ENCODE results near the gene FBXO45.

DNA sequence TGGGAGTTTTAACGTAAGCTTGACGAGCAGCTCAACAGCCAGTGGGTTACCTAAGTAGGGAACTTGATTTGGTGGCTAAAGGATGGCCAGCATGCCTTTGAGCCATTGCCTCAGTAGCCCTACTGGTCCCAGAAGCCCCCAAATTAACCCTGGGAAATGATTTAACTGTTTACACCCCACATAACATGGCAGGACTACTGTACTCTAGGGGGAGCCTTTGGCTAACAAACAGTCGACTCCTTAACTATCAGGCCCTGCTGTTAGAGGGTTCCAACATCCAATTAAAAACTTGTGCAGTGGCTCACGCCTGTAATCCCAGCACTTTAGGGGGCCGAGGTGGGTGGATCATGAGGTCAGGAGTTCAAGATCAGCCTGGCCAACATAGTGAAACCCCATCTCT, 43.9 kb upstream of the FBXO45 start:
- TF ChIP-seq, protein P1, sequence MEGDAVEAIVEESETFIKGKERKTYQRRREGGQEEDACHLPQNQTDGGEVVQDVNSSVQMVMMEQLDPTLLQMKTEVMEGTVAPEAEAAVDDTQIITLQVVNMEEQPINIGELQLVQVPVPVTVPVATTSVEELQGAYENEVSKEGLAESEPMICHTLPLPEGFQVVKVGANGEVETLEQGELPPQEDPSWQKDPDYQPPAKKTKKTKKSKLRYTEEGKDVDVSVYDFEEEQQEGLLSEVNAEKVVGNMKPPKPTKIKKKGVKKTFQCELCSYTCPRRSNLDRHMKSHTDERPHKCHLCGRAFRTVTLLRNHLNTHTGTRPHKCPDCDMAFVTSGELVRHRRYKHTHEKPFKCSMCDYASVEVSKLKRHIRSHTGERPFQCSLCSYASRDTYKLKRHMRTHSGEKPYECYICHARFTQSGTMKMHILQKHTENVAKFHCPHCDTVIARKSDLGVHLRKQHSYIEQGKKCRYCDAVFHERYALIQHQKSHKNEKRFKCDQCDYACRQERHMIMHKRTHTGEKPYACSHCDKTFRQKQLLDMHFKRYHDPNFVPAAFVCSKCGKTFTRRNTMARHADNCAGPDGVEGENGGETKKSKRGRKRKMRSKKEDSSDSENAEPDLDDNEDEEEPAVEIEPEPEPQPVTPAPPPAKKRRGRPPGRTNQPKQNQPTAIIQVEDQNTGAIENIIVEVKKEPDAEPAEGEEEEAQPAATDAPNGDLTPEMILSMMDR (conservative IDR thresholded peaks at IDR 0.05 in 1 of 2, IDR thresholded peaks at IDR 0.05 in 1 of 2; ENCODE audit: low read depth in 1 of 2, low read length in 2 of 2): no peak
- TF ChIP-seq EZH2 (IDR thresholded peaks at IDR 0.05; ENCODE audit: low read length, missing control alignments): no peak
